ENCODE data around the gene ERMARD.

ERMARD gene

DNA sequence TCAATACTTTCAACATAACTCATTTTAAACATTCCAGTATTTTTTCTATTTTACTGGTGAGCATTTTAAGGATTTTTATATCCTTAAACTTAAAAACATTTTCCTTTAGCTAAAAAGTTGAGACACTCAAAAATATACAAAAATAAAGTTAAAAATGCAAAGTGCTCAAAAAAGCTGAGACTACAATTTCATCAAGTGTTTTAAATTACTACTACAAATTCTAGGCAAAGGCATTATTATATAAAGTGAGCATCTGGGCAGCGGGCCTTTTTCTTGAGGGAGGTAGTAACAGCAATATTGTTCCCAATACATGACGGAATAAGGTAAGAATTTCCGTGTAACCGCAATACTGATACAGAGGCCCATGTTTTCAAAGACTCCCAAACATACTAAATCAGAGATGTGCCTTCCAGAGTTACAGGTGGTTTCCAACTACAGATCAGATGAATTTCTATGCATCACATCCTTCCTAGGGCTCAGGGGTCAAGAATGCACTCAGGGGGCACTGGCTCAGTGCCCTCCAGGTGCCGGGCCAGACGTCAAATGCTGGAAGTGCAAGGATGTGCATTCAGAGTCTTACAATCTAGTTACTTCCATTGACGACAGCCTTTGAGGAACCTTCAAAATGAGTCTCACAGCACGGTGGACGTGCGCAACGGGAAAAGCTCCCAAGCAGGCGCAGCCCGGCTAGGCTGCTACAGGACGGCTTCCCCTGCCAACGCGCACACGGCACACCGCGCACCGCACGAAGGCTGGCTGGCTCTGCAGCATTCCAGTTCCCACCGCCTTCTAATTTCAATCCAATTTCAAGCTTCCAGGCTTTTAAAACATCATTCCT, 28.8 kb upstream of the ERMARD start:
- WGBS (ENCODE audit: extremely low coverage, insufficient coverage, low lambda C conversion rate), result no CpG with 5 or more reads among the region's 22 CpGs
- Histone ChIP-seq H3K27me3 (ENCODE audit: insufficient read depth, low read length, poor library complexity) (no peaks in the 10 kb centered on the region), H3K4me3 (ENCODE audit: low read length) (peak overlapping the region; percentile 90), H2AK5ac (ENCODE audit: low read length) (no peak overlapping the region), H3K27ac (ENCODE audit: low read depth, low read length) (no peak overlapping the region), H3K4me1 (ENCODE audit: control insufficient read depth, low read depth, low read length) (no peaks in the 10 kb centered on the region), H3K79me2 (ENCODE audit: control insufficient read depth, insufficient read depth, low read length) (peaks cover 32% of the 10 kb centered on the region), H3K4ac (ENCODE audit: low read depth, low read length) (no peak overlapping the region), H2BK120ac (ENCODE audit: low read depth, low read length) (no peak overlapping the region), H3K56ac (ENCODE audit: low read length) (peak overlapping the region; percentile 78), H3K9ac (ENCODE audit: low read length) (peak overlapping the region; percentile 60), H3K79me1 (ENCODE audit: low read length) (peaks cover 9% of the 10 kb centered on the region), H2BK15ac (replicated peaks; ENCODE audit: low read depth) (no peak overlapping the region), H3K4me2 (ENCODE audit: low read length) (peak overlapping the region; percentile 47), H4K5ac (ENCODE audit: low read length) (no peak overlapping the region), H3K23ac (ENCODE audit: low read length) (no peak overlapping the region), H2BK5ac (ENCODE audit: low read length) (no peak overlapping the region), H4K8ac (ENCODE audit: low read depth, low read length) (no peak overlapping the region), H3K36me3 (ENCODE audit: control insufficient read depth, insufficient read depth, low read length) (no peaks in the 10 kb centered on the region), H3K18ac (ENCODE audit: low read length) (no peak overlapping the region)
- DNase-seq, result peak; percentile 51

DNA sequence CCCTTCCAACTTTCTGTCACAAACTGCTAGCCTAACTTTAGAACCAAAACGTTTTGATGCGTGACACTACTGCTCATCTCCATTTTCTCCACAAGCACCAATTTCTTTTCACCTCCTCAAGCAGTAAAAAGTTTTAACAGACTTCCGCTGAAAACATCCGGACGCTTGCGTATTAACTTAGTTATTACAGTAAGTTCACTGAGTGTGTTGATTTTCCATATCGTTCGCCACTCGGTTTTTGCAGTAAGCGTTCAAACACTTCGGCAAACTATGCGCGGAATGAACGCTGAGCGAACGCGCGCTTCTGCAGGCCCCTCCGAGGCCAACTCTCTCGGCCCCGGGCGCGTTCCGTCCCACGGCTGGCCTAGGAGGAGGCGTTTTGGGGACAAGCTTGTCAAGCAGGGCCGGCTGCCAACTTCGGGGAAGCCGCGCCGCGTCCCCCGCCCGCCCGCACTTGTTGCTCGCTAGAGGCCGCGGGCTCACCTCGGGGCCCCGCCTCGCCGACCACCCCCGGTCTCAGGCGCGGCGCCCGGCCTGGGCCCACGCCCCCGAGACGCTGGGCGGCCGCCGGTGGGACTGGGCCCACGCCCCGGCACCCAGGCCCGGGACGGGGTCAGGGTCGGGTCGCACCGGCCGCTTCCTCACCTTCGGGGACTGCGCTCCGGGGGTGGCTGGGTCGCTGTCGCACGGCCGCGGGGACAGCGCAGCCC, 28.1 kb upstream of the ERMARD start:
- H3K4me1 ChIP-seq (ENCODE audit: control insufficient read depth, low read depth, low read length), result no peaks in the 10 kb centered on the region
- H2BK120ac ChIP-seq (ENCODE audit: low read depth, low read length), result peak overlapping the region; percentile 8
- H3K9ac ChIP-seq (ENCODE audit: low read length), result peak overlapping the region; percentile 60
- peak overlapping the region; percentile 67 for H3K23ac ChIP-seq (ENCODE audit: low read length)
- peaks cover 30% of the 10 kb centered on the region for H3K79me2 ChIP-seq (ENCODE audit: control insufficient read depth, insufficient read depth, low read length)
- no peak overlapping the region for H2BK5ac ChIP-seq (ENCODE audit: low read length)
- peak overlapping the region; percentile 100 for H3K18ac ChIP-seq (ENCODE audit: low read length)
- H3K4ac ChIP-seq (ENCODE audit: low read depth, low read length), result peak overlapping the region; percentile 97
- H2AK5ac ChIP-seq (ENCODE audit: low read length), result no peak overlapping the region
- no CpG with 5 or more reads among the region's 70 CpGs for WGBS (ENCODE audit: extremely low coverage, insufficient coverage, low lambda C conversion rate)
- no peak overlapping the region for H4K8ac ChIP-seq (ENCODE audit: low read depth, low read length)
- no peaks in the 10 kb centered on the region for H3K27me3 ChIP-seq (ENCODE audit: insufficient read depth, low read length, poor library complexity)
- no peak overlapping the region for H2BK15ac ChIP-seq (replicated peaks; ENCODE audit: low read depth)
- H4K5ac ChIP-seq (ENCODE audit: low read length), result no peak overlapping the region
- H3K4me2 ChIP-seq (ENCODE audit: low read length), result peak overlapping the region; percentile 47
- H3K79me1 ChIP-seq (ENCODE audit: low read length), result peaks cover 7% of the 10 kb centered on the region
- peak overlapping the region; percentile 90 for H3K4me3 ChIP-seq (ENCODE audit: low read length)
- no peaks in the 10 kb centered on the region for H3K36me3 ChIP-seq (ENCODE audit: control insufficient read depth, insufficient read depth, low read length)
- DNase-seq, result peak; percentile 79
- H3K56ac ChIP-seq (ENCODE audit: low read length), result peak overlapping the region; percentile 78
- H3K27ac ChIP-seq (ENCODE audit: low read depth, low read length), result peak overlapping the region; percentile 88

DNA sequence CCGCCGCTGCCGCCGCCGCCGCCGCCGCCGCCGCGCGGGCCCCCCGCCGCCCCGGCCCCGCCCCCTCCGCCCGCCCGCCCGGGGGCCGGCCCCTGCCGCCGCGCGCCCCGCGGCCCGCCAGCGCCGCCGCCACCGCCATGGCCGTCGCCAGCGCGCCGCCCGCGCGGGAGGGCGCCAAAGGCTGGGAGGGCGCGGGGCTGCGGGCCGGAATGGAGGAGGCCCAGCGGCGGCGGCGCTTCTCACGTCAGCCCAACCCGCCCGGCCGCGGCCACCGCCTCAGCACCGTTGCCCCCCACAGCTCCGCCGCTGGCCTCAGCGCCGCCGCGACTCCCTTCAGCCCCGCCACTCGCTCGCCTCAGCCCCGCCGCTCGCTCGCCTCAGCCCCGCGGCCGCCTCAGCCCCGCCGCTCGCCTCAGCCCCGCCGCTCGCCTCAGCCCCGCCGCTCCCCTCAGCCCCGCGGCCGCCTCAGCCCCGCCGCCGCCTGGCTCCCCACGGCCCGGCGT, 27.4 kb upstream of the ERMARD start:
- no CpG with 5 or more reads among the region's 89 CpGs for WGBS (ENCODE audit: extremely low coverage, insufficient coverage, low lambda C conversion rate)
- peak; percentile 52 for DNase-seq
- peak overlapping the region; percentile 42 for H3K4me3 ChIP-seq (ENCODE audit: low read length)

DNA sequence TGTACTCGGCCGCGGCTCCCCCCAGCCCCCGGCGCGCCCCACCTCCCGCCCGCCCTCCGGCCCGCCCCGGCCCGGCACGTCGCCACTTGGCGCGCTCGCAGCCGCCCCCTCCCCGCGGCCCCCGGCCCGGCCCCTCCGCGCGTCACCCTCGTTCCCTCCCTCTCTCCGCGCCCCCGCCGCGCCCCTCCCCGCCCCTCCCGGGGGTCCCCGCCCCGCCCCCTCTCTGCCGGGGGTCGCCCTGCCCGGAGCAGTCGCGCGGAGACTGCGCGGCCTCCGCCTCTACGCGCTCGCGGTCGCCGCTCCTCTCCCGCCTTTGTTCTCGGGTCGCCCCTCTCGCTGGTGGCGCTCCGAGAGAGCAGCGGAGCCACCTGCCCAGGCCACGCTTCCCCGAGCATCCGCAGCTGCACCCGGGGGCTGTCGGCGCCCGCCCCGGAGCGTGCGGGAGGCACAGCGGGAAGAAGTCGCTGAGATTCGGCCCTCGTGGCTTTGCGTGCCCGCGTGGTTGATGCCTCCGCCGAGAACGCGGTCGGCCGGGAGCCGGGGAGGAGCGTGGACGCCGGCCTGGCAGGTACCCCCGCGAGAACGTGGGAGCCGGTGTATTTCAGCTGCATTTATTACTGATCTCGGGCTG, 26.8 kb upstream of the ERMARD start, which contains the start of gene PHF10:
Gene PHF10 (minus strand): TSS at position 7 of the 631 bp plus-strand sequence. CDS start 569 bp downstream, outside the sequence.
- Histone ChIP-seq H2BK120ac (ENCODE audit: low read depth, low read length) (peak within 1 kb of the TSS; percentile 95), H3K4ac (ENCODE audit: low read depth, low read length) (peak within 1 kb of the TSS; percentile 97), H4K5ac (ENCODE audit: low read length) (no peak within 1 kb of the TSS), H4K8ac (ENCODE audit: low read depth, low read length) (peak within 1 kb of the TSS; percentile 98), H3K79me2 (ENCODE audit: control insufficient read depth, insufficient read depth, low read length) (peaks cover 24% of the 10 kb centered on the region), H3K23ac (ENCODE audit: low read length) (peak within 1 kb of the TSS; percentile 95), H3K56ac (ENCODE audit: low read length) (peak within 1 kb of the TSS; percentile 97), H3K27ac (ENCODE audit: low read depth, low read length) (peak within 1 kb of the TSS; percentile 98), H3K27me3 (ENCODE audit: insufficient read depth, low read length, poor library complexity) (no peaks in the 10 kb centered on the region), H2AK5ac (ENCODE audit: low read length) (no peak within 1 kb of the TSS), H3K4me3 (ENCODE audit: low read length) (peak within 1 kb of the TSS; percentile 90), H3K79me1 (ENCODE audit: low read length) (peaks cover 5% of the 10 kb centered on the region), H3K4me2 (ENCODE audit: low read length) (peak within 1 kb of the TSS; percentile 60), H3K9ac (ENCODE audit: low read length) (peak within 1 kb of the TSS; percentile 96), H2BK5ac (ENCODE audit: low read length) (peak within 1 kb of the TSS; percentile 91), H3K4me1 (ENCODE audit: control insufficient read depth, low read depth, low read length) (no peaks in the 10 kb centered on the region), H3K18ac (ENCODE audit: low read length) (peak within 1 kb of the TSS; percentile 100), H3K36me3 (ENCODE audit: control insufficient read depth, insufficient read depth, low read length) (no peaks in the 10 kb centered on the region), H2BK15ac (replicated peaks; ENCODE audit: low read depth) (peak within 1 kb of the TSS; percentile 64)
- DNase-seq, result peak; percentile 76
- WGBS (ENCODE audit: extremely low coverage, insufficient coverage, low lambda C conversion rate), result no CpG with 5 or more reads among the region's 89 CpGs

More for the DNA sequence above, 27.4 kb upstream of the ERMARD start:
- Histone ChIP-seq H3K23ac (ENCODE audit: low read length) (no peak overlapping the region), H3K79me1 (ENCODE audit: low read length) (peaks cover 7% of the 10 kb centered on the region), H3K79me2 (ENCODE audit: control insufficient read depth, insufficient read depth, low read length) (peaks cover 28% of the 10 kb centered on the region), H2AK5ac (ENCODE audit: low read length) (no peak overlapping the region), H4K8ac (ENCODE audit: low read depth, low read length) (peak overlapping the region; percentile 98), H3K56ac (ENCODE audit: low read length) (peak overlapping the region; percentile 90), H3K4me2 (ENCODE audit: low read length) (no peak overlapping the region), H3K4me1 (ENCODE audit: control insufficient read depth, low read depth, low read length) (no peaks in the 10 kb centered on the region), H2BK15ac (replicated peaks; ENCODE audit: low read depth) (peak overlapping the region; percentile 64), H2BK5ac (ENCODE audit: low read length) (no peak overlapping the region), H3K9ac (ENCODE audit: low read length) (peak overlapping the region; percentile 79), H3K27ac (ENCODE audit: low read depth, low read length) (peak overlapping the region; percentile 96), H4K5ac (ENCODE audit: low read length) (no peak overlapping the region), H3K4ac (ENCODE audit: low read depth, low read length) (peak overlapping the region; percentile 97), H3K18ac (ENCODE audit: low read length) (peak overlapping the region; percentile 100), H3K36me3 (ENCODE audit: control insufficient read depth, insufficient read depth, low read length) (no peaks in the 10 kb centered on the region), H3K27me3 (ENCODE audit: insufficient read depth, low read length, poor library complexity) (no peaks in the 10 kb centered on the region), H2BK120ac (ENCODE audit: low read depth, low read length) (peak overlapping the region; percentile 95)

DNA sequence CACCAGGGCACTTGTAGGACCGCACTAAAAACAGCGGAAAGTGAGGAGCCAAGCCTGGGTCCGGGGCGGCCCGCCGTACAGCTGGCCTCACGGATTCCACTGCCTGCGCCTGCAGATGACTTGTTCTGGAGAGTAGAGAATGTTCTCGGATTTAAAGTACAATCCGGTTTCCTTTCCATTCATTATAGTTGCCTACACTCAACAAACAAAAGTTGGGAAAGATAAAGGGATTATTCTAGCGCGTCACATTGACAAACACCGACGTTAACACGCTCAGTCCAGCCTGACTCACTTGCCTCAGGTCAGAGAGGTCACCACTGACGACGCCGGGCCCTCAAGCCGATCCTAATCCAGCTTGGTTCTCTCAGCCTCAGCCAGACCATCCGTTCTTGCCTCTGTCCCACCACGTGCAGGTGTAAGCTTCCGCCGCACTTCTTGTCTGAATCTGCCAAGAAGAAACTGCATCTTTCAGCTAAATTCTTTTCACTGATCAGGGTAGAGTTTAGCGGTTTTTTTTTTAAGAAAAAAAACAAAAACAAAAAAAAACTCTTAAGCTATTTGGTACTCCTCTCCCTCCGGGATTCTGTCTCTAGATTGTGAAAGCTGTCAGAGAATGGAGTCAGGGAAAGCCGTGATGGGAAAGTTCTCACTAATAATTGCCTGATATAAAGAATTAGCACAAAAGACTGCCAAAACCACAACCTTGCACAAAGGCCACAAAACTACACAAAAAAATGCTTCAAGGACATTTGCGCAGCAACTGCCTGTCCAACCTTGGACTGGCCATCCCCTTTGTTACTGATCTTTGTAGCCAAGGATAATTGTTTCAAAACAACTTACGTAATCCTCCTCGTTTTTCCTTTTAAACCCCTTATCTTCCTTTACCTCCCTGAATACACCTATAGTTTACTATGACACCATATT, 26.0 kb upstream of the ERMARD start:
- WGBS (ENCODE audit: extremely low coverage, insufficient coverage, low lambda C conversion rate), result 100% methylated on average over 1 of the region's 29 CpGs
- Histone ChIP-seq H3K9ac (ENCODE audit: low read length) (peak overlapping the region; percentile 96), H3K36me3 (ENCODE audit: control insufficient read depth, insufficient read depth, low read length) (no peaks in the 10 kb centered on the region), H3K4me2 (ENCODE audit: low read length) (peak overlapping the region; percentile 60), H2BK15ac (replicated peaks; ENCODE audit: low read depth) (no peak overlapping the region), H3K4me3 (ENCODE audit: low read length) (peak overlapping the region; percentile 73), H3K79me2 (ENCODE audit: control insufficient read depth, insufficient read depth, low read length) (peaks cover 20% of the 10 kb centered on the region), H4K5ac (ENCODE audit: low read length) (no peak overlapping the region), H2BK120ac (ENCODE audit: low read depth, low read length) (no peak overlapping the region), H3K27ac (ENCODE audit: low read depth, low read length) (peak overlapping the region; percentile 98), H4K8ac (ENCODE audit: low read depth, low read length) (no peak overlapping the region), H3K56ac (ENCODE audit: low read length) (peak overlapping the region; percentile 97), H3K27me3 (ENCODE audit: insufficient read depth, low read length, poor library complexity) (no peaks in the 10 kb centered on the region), H3K23ac (ENCODE audit: low read length) (no peak overlapping the region), H3K18ac (ENCODE audit: low read length) (peak overlapping the region; percentile 43), H3K79me1 (ENCODE audit: low read length) (peaks cover 2% of the 10 kb centered on the region), H3K4ac (ENCODE audit: low read depth, low read length) (peak overlapping the region; percentile 8), H2AK5ac (ENCODE audit: low read length) (no peak overlapping the region), H2BK5ac (ENCODE audit: low read length) (no peak overlapping the region), H3K4me1 (ENCODE audit: control insufficient read depth, low read depth, low read length) (no peaks in the 10 kb centered on the region)
- DNase-seq, result peak; percentile 80
